HT1080 (cell line): Measurements from ENCODE around the gene LRRC8A. TPM values are rescaled to one million over a fixed set of nuclear protein-coding genes. Genes with fewer than 3 reads are reported as not detected.
"Not testable (repeated sequence)": the region's sequence is repeated elsewhere in the genome, so short reads cannot be mapped to it uniquely, and the experiment has no call there.

Experiments
- DNase-seq: peaks from one replicate; pipeline ENCODE4 v3.0.0-alpha.2; 2015; ENCODE audit warnings: low read depth
- total RNA-seq: library from RNA; depleted of rRNA; stranded (reverse); fragments of >200 nt; shearing (Covaris generic); gene quantifications from 2 replicates; pipeline ENCODE4 v1.2.3, GENCODE V29; 2014

LRRC8A gene
- total RNA-seq, 1 experiment from 2014 or later = 71.5 TPM

GRCh38 chr9:128920381-128921058 is 38.6 kb downstream of the LRRC8A start, which contains the start of gene PHYHD1:
TSS of gene PHYHD1 (plus strand) at chr9:128920982. CDS start at chr9:128922324, 1,342 bp downstream.
- no peak for DNase-seq

- no peak for DNase-seq
These were observed 40.2 kb downstream of the LRRC8A start for GRCh38 chr9:128921881-128922763.

- DNase-seq = no peak
These were observed 41.6 kb downstream of the LRRC8A start for GRCh38 chr9:128923493-128923883.

GRCh38 chr9:128927731-128928411 is 45.9 kb downstream of the LRRC8A start:
- peak; percentile 61 for DNase-seq

GRCh38 chr9:128928624-128929023 is 46.7 kb downstream of the LRRC8A start:
- DNase-seq = no peak

- DNase-seq = no peak
These were observed 47.6 kb downstream of the LRRC8A start for GRCh38 chr9:128929560-128929959.

GRCh38 chr9:128933731-128934130 is 51.8 kb downstream of the LRRC8A start:
- DNase-seq = no peak

- DNase-seq = no peak
These were observed 54.4 kb downstream of the LRRC8A start for GRCh38 chr9:128936171-128936865.

GRCh38 chr9:128937310-128938165 is 55.6 kb downstream of the LRRC8A start:
- DNase-seq = no peak

GRCh38 chr9:128940271-128940921 is 58.5 kb downstream of the LRRC8A start:
- no peak for DNase-seq

GRCh38 chr9:128940946-128941755 is 59.2 kb downstream of the LRRC8A start:
- no peak for DNase-seq

- no peak for DNase-seq
These were observed 62.1 kb downstream of the LRRC8A start for GRCh38 chr9:128943832-128944620.

GRCh38 chr9:128944966-128945365 is 63.0 kb downstream of the LRRC8A start:
- DNase-seq = not testable (repeated sequence)

GRCh38 chr9:128945798-128946501 is 64.0 kb downstream of the LRRC8A start:
- no peak for DNase-seq

GRCh38 chr9:128946571-128947276 is 64.8 kb downstream of the LRRC8A start:
- DNase-seq = no peak

GRCh38 chr9:128947277-128947526 is 65.3 kb downstream of the LRRC8A start:
- DNase-seq = no peak
